ENCODE results near the gene BRF1. TPM values are rescaled to one million over a fixed set of nuclear protein-coding genes. Genes with fewer than 3 reads are reported as not detected.

The BRF1 gene
- total and polyA plus RNA-seq, 2 of the 13 experiments (the other 11 are each of a cell fraction or from before 2014, with no cell fraction given), result 5.1 to 11.0 TPM

GRCh38 chr14:105185001-105185400 lies 115.8 kb downstream of the BRF1 start (continued):
- TF ChIP-seq, protein P1, sequence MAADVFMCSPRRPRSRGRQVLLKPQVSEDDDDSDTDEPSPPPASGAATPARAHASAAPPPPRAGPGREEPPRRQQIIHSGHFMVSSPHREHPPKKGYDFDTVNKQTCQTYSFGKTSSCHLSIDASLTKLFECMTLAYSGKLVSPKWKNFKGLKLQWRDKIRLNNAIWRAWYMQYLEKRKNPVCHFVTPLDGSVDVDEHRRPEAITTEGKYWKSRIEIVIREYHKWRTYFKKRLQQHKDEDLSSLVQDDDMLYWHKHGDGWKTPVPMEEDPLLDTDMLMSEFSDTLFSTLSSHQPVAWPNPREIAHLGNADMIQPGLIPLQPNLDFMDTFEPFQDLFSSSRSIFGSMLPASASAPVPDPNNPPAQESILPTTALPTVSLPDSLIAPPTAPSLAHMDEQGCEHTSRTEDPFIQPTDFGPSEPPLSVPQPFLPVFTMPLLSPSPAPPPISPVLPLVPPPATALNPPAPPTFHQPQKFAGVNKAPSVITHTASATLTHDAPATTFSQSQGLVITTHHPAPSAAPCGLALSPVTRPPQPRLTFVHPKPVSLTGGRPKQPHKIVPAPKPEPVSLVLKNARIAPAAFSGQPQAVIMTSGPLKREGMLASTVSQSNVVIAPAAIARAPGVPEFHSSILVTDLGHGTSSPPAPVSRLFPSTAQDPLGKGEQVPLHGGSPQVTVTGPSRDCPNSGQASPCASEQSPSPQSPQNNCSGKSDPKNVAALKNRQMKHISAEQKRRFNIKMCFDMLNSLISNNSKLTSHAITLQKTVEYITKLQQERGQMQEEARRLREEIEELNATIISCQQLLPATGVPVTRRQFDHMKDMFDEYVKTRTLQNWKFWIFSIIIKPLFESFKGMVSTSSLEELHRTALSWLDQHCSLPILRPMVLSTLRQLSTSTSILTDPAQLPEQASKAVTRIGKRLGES (CRISPR knock-in tag; IDR thresholded peaks at IDR 0.05; ENCODE audit: borderline replicate concordance), result no peak
- TF ChIP-seq ZNF430 (CRISPR knock-in tag; IDR thresholded peaks at IDR 0.05), result no peak
- no peak for TF ChIP-seq TBX2 (CRISPR knock-in tag; IDR thresholded peaks at IDR 0.05; ENCODE audit: borderline replicate concordance)
- TF ChIP-seq, protein P2, sequence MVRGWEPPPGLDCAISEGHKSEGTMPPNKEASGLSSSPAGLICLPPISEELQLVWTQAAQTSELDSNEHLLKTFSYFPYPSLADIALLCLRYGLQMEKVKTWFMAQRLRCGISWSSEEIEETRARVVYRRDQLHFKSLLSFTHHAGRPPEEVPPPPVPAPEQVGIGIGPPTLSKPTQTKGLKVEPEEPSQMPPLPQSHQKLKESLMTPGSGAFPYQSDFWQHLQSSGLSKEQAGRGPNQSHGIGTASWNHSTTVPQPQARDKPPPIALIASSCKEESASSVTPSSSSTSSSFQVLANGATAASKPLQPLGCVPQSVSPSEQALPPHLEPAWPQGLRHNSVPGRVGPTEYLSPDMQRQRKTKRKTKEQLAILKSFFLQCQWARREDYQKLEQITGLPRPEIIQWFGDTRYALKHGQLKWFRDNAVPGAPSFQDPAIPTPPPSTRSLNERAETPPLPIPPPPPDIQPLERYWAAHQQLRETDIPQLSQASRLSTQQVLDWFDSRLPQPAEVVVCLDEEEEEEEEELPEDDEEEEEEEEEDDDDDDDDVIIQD (CRISPR knock-in tag; IDR thresholded peaks at IDR 0.05; ENCODE audit: low read depth), result no peak
- TF ChIP-seq RFXANK (CRISPR knock-in tag; IDR thresholded peaks at IDR 0.05), result no peak
- TF ChIP-seq, protein P3, sequence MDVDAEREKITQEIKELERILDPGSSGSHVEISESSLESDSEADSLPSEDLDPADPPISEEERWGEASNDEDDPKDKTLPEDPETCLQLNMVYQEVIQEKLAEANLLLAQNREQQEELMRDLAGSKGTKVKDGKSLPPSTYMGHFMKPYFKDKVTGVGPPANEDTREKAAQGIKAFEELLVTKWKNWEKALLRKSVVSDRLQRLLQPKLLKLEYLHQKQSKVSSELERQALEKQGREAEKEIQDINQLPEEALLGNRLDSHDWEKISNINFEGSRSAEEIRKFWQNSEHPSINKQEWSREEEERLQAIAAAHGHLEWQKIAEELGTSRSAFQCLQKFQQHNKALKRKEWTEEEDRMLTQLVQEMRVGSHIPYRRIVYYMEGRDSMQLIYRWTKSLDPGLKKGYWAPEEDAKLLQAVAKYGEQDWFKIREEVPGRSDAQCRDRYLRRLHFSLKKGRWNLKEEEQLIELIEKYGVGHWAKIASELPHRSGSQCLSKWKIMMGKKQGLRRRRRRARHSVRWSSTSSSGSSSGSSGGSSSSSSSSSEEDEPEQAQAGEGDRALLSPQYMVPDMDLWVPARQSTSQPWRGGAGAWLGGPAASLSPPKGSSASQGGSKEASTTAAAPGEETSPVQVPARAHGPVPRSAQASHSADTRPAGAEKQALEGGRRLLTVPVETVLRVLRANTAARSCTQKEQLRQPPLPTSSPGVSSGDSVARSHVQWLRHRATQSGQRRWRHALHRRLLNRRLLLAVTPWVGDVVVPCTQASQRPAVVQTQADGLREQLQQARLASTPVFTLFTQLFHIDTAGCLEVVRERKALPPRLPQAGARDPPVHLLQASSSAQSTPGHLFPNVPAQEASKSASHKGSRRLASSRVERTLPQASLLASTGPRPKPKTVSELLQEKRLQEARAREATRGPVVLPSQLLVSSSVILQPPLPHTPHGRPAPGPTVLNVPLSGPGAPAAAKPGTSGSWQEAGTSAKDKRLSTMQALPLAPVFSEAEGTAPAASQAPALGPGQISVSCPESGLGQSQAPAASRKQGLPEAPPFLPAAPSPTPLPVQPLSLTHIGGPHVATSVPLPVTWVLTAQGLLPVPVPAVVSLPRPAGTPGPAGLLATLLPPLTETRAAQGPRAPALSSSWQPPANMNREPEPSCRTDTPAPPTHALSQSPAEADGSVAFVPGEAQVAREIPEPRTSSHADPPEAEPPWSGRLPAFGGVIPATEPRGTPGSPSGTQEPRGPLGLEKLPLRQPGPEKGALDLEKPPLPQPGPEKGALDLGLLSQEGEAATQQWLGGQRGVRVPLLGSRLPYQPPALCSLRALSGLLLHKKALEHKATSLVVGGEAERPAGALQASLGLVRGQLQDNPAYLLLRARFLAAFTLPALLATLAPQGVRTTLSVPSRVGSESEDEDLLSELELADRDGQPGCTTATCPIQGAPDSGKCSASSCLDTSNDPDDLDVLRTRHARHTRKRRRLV (CRISPR knock-in tag; IDR thresholded peaks at IDR 0.05), result no peak
- TF ChIP-seq CAMTA2 (CRISPR knock-in tag; IDR thresholded peaks at IDR 0.05; ENCODE audit: borderline replicate concordance), result no peak

Measured in HepG2 (cell line).